Kidney epithelial cell (primary cell): ENCODE measurements around the gene PFKFB2. TPM values are rescaled to one million over a fixed set of nuclear protein-coding genes. Genes with fewer than 3 reads are reported as not detected.

Source experiments
- DNase-seq: peaks from one replicate; pipeline ENCODE4 v3.0.0-alpha.2; 2010; ENCODE audit warnings: low read depth
- H3K27me3 ChIP-seq: 2 replicates; pipeline ENCODE4 v1.6.0; 2011; ENCODE audit warnings: low read length; ENCODE audit not compliant: control insufficient read depth, insufficient read depth
- H3K36me3 ChIP-seq: 2 replicates; pipeline ENCODE4 v1.5.1; 2011; ENCODE audit warnings: low read length; ENCODE audit not compliant: control insufficient read depth, insufficient read depth
- H3K4me3 ChIP-seq: 2 replicates; pipeline ENCODE4 v1.5.1; 2011; ENCODE audit warnings: low read depth, mild to moderate bottlenecking, control low read depth, low read length
- CTCF ChIP-seq: IDR thresholded peaks from 2 replicates; pipeline ENCODE4 v1.5.1; 2011; ENCODE audit warnings: mild to moderate bottlenecking, moderate library complexity, low read length, control low read depth, inconsistent platforms; ENCODE audit not compliant: insufficient read depth, poor library complexity, severe bottlenecking
- total RNA-seq: library from RNA; depleted of rRNA; stranded (reverse); fragments of >200 nt; gene quantifications from 2 replicates; pipeline ENCODE4 v1.2.3, GENCODE V29; 2015

Gene PFKFB2
- total RNA-seq, 1 donor from 2014 or later = 15.5 TPM

DNA sequence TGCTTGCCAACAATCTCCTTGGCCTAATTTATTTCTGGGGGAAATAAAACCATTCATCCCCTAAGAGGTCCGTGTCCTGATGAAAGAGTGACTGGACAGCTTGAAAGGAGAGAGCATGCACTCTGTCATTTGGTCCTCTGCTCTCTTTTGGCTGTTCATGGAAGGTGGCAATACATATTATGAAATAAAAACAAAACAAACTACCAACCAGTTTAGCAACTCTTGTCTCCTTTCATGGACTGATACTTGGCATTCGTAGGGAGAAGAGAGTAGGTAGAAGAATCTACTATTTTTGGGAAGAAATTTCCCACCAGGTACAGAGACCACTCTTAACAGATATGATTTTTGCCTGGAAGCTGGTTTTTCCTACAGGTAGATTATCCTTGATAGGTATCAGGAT, 19.8 kb upstream of the PFKFB2 start:
- TF ChIP-seq CTCF = no peak
- H3K4me3 ChIP-seq = no peak overlapping the region
- no peak for DNase-seq
- no peaks in the 10 kb centered on the region for H3K36me3 ChIP-seq
- no peaks in the 10 kb centered on the region for H3K27me3 ChIP-seq

GRCh38 chr1:207034208-207034607, 18.9 kb upstream of the PFKFB2 start:
- no peak for DNase-seq
- H3K36me3 ChIP-seq = no peaks in the 10 kb centered on the region
- TF ChIP-seq CTCF = no peak
- H3K27me3 ChIP-seq = no peaks in the 10 kb centered on the region
- H3K4me3 ChIP-seq = no peak overlapping the region

- peak; percentile 95 for DNase-seq
- Histone ChIP-seq H3K27me3 (no peaks in the 10 kb centered on the region), H3K4me3 (no peak overlapping the region), H3K36me3 (no peaks in the 10 kb centered on the region)
- no peak for TF ChIP-seq CTCF
These were observed 18.1 kb upstream of the PFKFB2 start for GRCh38 chr1:207034998-207035397.

DNA sequence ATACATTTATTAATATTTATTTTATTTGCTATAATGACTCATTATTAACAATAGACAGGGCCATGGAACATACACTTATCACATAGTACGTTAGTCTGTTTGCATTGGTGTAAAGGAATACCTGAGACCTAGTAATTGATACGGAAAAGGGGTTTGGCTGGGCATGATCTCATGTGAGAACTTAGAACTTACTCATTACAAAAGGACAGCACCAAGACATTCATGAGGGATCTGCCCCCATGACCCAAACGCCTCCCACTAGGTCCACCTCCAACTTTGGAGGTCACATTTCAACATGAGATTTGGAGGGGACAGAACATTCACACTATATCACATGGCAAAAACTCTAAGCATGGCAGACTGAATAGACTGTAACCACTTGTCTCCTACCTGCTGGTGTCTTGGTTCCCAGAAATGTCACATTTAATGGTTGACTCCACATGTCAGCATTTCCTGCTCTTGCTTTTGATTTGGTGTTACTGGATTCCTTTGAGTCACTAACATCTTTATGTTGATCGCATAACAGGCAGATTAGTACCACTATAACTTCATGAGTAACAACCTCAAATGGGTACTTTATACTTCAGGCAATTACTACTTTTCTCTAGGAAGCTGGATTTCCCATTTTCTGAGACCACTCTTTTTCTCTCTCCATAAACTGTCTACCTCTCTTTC, 17.1 kb upstream of the PFKFB2 start:
- H3K36me3 ChIP-seq = no peaks in the 10 kb centered on the region
- H3K4me3 ChIP-seq = no peak overlapping the region
- H3K27me3 ChIP-seq = no peaks in the 10 kb centered on the region
- no peak for TF ChIP-seq CTCF
- DNase-seq = no peak

DNA sequence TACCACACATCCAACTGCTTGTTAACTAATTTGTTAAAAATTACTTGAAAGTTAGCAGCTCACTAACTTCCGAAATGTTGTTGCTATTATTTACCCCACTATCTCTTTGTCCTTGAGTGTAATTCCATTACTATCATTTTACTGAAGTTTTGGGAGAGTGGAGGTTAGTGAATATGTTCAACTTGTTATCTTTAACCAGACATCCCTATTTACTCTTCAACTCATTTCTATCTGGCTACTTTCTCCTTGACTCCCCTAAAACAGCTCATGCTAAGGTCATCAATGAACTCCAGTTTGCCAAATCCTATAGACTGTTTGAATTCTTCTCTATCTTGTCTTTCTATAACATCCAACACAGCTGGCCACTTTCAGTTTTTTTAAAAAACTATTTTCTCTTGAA, 16.2 kb upstream of the PFKFB2 start:
- no peak for TF ChIP-seq CTCF
- Histone ChIP-seq H3K4me3 (no peak overlapping the region), H3K27me3 (no peaks in the 10 kb centered on the region), H3K36me3 (no peaks in the 10 kb centered on the region)
- DNase-seq = no peak
